SIG-M5 treated with dmso at 0.1 percent for 504 hours (cell line): ENCODE measurements around the gene TFG.
A peak's percentile ranks its signal among the peaks of the same experiment; 100 is the strongest.
"Not testable (repeated sequence)": the region's sequence is repeated elsewhere in the genome, so short reads cannot be mapped to it uniquely, and the experiment has no call there.

Source experiments
- DNase-seq: peaks from one replicate; lab custom pipeline; 2025; ENCODE audit not compliant: unreplicated experiment; lab: John Stamatoyannopoulos, UW

TFG gene

DNA sequence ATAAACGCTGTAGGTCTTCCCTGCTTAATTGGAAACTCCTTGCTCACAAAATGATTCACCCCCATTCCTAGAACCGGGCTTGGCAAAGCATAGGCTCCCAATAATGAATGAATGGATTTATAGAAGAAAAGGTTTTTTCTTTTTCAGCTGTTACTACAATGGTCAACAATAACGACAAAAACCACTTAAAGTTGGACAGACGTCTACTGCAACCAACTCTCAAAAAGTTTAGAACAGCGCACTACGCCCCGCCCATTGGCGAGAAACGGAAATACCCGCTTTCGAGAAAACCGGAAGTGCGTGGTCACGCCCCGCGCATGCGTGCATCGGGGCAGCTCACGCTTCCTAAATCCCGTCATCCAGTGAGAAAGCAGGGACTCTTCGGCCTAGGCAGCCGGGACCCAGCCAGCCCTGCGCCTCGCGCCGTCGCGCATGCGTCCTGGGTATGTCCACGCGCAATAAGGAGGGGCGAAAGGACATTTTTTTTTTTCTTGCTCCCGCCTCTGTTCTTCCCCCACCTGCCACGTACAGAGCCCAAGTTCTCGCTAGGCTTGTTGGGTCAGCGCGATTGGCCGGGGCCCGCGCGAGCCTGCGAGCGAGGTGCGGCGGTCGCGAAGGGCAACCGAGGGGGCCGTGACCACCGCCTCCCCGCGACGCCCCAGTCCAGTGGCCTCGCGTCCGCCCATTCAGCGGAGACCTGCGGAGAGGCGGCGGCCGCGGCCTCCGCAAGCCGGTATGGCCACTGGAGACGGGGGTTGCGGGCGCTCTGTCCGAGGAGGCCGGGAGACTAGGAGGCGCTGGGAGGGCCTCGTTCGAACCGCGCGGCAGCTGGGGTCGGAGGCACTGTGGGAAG lies at the start of gene TFG:
Gene TFG, plus strand, starts transcription at position 506 of the 853 bp plus-strand sequence. CDS start 4,192 bp downstream, outside the sequence.
- peak; percentile 97 for DNase-seq

DNA sequence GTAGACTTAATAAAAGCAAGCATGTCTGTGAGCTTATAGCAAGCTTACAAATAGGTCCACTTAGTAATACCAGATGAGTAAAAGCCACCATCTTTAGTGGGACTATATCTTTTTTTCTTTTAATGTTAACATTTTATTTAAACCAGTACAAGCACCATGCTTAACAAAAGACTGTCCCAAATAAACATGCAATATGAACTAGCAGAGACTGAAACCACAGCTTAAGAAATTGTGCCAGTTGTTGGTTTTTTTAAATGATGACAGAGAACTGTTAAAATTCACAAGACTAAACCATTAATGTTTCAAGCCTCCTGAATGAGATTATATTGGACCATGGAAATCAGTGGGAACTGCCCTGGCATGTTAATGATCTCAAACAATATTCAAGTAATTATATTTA lies 48.0 kb upstream of the TFG start:
- DNase-seq, result not testable (repeated sequence)

DNA sequence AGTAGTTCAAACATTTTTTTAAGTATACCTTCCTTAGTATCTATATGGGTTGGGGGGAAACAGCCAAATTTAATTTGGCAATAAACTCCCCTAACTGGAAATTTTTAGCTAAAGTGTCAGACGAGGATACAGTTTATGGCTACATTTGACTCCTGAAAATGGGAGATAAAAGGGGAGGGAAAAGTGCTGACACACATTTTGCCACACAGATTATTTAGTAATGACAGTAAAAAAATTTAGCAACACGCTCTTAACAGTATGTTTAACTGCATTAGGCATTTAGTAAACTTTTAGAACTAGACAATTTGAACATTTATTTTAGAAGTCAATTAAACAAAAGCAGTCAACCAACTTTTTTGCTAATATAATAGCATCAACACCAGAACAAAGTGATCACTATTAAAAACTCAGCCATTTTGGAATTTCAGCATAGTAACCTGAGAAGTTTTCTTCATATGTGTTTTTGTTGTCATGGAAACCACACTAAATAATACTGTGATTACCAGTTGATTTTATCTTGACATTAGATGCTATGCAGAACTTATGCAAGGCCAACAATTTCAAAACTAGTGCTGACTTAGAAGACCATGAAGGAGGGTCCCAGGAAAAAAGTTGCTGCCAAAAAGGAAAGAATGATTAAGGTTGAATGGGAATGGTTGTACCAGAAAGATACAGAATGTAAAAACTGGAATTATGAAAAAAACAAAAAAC lies 47.0 kb upstream of the TFG start:
- no peak for DNase-seq

DNA sequence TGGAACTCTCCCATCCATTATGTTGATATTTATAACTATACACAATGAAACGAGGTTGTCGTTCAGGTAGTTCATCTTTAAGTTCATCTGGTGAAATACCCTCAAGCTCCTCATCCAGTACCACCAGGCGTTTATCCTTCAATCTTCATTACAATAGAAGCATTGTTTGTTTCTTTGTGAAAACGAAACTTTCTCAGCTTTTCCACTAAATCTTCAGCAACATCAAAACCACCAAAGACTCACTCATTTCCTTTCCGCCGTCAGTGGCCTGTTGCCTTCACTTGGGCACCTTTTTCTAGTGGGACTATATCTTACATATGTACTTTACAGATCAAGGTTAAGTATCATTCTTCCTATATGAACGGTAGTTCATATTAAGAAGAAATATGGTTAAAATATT lies 44.1 kb upstream of the TFG start:
- no peak for DNase-seq

DNA sequence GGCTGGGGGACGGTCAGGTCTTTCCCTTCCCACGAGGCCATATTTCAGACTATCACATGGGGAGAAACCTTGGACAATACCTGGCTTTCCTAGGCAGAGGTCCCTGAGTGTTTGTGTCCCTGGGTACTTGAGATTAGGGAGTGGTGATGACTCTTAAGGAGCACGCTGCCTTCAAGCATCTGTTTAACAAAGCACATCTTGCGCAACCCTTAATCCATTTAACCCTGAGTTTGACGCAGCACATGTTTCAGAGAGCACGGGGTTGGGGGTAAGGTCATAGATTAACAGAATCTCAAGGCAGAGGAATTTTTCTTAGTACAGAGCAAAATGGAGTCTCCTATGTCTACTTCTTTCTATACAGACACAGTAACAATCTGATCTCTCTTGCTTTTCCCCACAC lies 42.6 kb upstream of the TFG start:
- DNase-seq, result not testable (repeated sequence)

DNA sequence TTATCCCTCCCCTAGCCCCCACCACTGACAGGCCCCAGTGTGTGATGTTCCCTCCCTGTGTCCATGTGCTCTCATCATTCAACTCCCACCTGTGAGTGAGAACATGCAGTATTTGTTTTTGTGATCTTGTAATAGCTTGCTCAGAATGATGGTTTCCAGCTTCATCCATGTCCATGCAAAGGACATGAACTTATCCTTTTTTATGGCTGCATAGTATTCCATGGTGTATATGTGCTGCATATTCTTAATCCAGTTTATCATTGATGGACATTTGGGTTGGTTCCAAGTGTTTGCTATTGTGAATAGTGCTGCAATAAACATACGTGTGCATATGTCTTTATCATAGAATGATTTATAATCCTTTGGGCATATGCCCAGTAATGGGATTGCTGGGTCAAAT lies 42.0 kb upstream of the TFG start:
- not testable (repeated sequence) for DNase-seq

DNA sequence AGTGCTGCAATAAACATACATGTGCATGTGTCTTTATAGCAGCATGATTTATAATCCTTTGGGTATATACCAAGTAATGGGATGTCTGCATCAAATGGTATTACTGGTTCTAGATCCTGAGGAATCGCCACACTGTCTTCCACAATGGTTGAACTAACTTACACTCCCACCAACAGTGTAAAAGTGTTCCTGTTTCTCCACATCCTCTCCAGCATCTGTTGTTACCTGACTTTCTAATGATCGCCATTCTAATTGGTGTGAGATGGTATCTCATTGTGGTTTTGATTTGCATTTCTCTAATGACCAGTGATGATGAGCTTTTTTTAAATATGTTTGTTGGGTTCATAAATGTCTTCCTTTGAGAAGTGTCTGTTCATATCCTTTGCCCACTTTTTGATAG lies 38.3 kb upstream of the TFG start:
- not testable (repeated sequence) for DNase-seq

DNA sequence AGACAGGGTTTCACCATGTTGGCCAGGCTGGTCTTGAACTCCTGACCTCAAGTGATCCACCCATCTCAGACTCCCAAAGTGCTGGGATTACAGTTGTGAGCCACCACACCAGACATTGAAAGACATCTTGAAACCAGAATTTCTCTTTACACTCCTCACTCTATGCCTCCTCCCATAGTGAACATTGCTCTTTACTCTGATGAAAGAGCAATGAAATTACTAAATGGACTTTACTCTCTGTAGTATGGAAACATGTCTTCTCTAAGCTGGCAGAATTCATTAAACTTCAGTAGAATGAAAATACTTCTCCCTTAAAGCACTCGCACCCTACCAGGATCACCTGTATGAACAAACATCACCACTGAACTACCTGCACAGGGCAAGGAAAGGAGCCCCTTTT lies 27.8 kb upstream of the TFG start:
- no peak for DNase-seq

DNA sequence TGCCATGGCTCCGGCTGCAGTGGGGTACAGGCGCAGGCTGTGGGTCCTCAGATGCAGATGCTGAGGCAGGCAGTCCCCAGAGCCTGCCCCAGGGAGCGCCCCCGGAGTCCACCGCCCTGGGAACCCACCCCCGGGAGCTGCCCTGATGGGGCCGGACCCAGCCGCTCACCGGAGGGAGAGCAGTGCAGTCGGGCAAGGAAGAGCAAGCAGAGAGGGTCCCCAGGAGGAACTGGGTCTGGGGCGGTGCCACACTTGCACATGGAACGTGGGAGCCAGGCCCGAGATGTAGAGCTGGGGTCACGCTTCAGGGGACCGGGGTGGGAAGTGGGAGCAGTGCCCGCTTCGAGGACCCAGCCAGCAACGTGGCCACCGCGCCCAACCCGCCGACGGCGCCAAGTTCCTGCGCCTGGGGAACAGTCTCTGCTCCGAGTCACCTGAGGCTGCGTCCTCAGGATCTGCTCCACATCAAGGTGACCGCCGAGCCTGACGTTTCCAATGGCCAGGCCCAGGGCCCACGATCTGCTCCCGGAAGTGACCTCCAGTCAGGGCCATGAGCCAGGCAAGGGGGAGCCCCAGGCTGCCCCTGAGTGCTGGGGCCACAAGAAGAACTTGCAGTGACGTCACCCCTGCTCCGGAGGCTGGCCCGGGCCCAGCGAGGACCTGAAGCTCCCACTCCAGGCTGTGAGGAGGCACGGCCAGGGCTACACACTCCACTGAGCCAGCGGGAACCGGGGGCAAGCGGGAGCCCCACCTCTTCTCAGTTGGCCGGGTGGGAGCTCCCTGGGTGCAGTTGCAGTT lies 27.0 kb upstream of the TFG start:
- no peak for DNase-seq

DNA sequence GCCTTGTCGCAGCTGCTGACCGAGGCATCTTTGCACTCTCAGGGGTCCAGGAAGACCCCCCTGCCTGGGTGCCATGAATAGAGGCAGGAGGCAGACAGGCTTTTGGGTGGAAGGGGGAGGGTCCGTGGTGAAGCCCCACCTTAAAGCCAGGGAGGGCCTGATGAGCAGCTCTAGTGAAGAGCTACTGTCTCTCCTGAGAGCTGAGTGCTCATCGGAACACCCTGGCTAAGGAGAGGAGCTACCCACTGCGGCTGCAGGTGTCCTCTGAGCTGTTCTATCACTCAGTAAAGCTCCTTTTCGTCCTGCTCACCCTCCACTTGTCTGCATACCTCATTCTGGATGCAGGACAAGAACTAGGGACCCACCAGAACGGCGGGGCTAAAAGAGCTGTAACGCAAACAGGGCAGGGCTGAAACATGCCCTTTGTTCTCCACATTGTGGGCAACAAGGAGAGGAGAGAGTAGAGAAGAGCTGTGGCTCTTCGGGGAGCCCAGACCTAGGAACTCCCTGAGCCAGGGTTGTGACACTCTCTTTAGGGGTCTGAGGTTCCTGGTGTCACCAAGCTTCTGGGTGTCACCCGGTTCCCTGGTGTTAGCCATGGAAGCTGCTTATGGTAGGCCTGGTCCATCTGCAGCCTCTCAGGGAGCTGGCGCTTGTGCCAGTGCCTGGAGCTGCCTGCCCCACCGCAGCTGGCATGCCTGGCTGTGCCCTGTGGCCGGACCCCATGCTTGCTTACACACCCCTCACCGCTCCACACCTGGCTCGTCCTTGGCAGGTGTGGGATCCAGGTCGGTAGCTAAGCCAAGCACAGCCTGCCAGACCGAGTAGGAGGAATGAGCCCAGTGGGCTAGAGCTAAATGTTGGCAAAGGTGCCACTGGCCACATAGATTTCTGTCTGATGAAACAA lies 26.2 kb upstream of the TFG start:
- DNase-seq, result no peak

DNA sequence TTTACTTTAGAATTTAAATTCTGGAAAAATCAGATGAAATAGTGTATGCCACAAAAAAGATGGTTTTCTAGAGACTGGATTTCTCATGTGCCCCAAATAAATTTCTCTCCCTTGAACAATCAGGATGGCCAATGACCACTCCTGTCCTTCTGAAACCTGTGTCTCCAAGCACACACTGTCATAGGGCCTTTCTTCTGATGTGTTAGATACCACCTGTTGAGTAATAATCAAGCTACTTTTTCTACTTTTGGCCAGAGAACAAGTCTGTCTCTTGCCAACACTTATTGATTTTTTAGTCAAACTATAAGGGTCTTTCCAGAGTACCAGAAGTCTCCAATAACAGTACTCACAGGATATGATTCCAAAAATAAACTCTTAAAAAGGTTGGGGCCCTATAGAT lies 16.1 kb upstream of the TFG start:
- no peak for DNase-seq

DNA sequence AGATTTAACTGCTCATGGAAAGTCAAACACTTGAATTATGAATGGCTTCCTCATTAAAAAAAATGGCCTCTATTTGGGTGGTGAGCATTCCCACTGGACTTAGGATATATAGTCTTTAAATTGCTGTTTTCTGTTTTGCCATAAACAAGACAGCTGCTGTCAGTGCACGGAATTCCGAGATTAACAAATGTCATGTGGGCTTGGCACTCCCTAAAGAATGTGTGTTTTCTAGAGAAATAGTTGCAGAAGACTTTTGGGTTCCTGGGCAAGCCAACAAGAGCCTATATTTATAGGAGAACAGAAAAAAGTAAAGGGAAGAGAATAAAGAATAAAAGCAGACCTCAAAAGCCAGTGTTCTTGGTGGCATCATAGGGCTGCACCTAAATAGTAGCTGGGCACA lies 13.6 kb upstream of the TFG start:
- DNase-seq, result no peak

DNA sequence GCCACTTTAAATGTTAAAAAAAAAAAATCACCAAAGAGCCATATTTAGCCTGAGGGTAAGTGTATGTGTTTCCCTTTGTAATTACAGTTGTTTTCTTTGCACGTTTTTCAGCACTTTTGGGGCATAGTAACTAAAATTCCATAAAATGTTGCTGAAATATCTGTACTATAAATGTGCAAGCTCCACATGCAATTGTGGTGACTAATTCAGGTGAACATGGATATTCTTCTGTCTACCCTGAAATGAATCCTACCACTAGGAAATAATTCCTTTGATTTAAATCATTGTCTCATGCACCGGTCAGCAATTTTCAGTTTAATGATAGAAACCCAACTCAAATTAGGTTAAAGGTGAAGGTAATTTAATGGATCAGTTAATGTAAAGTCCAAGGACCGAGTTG lies 13.1 kb upstream of the TFG start:
- DNase-seq, result no peak

DNA sequence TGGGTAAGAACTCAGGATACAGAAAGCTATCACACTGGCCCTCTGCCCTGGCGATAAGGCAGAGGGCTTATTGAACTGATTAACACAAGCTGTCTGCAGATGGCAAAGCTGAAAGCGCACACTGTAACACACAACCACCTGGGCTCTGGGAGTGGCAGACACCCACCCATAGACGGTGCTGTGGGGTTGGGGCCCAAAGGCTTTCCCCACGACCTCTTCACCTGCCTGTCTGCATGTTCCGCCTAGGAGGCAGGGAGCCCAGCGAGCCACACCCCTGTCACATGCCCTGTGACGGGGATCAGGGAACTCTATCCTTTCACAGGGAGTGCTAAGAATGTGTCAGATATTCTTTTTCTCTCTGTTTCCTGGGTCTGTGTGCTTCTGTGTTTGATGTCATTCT lies 12.1 kb upstream of the TFG start:
- DNase-seq, result no peak

DNA sequence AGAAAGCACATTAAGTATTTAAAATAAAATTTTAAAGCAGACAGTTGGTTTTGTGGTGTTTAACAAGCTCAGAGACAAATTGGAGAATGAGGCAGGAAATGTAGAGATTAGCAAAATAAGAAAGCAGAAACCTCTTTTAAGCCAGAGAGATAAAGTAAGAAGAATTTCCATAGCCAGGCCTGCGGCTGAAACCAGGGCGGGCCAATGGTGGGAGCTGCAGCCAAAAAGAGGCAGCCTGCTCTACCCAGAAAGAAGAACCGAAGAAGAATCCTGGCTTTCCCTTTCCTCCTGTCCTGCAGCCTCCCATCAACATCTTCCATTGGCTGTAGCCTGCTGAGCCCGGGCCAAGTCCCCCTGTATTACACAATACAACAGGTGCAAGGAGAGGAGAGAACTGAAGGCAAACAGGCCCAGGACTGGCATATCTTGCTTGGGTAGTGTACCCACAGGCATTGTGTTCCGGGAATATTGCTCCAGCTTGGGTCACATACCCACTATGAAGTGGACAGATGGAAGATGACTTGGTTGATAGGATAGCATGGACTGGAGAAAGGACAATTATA lies 11.5 kb upstream of the TFG start:
- no peak for DNase-seq

DNA sequence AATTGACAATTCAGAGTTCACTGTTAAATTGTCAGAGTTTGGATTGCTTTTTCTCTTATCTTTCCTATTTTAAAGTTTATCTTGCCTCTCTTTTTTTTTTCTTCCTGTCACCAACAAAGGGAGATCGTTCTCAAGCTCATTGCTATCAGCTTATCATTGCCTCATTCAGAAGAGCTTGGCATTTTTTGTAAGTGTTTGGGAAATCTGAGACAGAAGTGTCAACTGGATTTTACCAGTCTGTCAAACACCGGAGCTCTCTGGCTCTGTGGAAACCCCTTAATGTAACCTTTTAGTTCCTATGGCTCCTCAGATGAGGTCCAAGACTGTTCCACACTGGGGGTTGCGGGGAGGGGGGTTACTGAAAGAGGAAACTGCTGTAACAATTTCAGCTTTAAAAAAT lies 10.6 kb upstream of the TFG start:
- DNase-seq, result no peak

DNA sequence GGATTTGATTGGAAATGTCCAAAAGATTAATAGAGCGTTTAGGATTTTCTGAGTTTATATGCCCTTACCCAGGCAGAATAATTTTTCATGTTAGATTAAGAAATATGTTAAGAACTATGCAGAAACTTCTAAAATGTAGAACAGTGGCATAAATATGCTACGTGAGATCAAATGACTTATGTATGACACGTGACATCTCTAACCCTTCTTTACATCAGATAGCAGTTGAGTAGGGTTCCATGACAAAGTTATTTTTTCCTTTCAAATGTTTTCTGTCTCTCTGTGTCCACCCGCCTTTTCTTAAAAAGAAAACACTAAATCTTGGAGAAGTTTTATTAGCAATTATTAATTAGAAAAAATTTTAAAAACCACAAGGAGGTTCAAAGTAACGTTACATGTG lies 8.6 kb upstream of the TFG start:
- DNase-seq, result no peak

DNA sequence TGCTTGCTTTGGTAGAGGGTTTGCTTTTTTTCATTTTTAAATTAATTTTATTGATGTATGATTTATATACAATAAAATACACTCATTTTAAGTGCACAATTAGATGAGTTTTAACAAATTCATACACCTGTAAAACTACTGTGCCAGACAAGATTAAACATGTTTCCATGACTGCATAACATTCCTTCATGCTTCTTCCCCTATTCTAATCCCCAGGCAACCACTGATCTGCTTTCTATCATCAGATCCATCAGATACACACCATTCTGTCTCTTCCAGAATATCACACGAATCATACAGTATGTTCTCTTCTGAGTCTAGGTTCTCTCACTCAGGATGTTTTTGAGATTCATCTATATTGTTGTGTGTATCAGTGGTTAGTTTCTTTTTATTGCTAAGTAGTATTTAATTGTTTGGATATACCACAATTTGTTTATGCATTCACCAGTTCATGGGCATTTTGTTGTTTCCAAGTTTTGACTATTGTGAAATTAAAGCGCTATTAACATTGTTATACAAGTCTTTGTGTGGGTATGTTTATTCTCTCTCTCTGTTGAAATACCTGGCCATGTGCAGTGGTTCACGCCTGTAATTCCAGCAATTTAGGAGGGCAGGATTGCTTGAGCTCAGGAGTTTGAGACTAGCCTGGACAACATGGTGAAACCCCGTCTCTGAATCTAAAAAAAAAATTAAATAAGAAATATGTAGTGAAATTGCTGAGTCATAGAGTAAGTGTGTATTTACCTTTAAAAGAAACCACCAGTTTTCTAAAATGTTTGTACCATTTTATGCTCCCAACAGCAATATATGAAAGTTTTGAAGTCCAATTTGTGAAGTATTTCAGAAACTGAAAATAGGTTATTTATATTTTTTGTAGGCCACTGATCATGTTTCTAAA lies 7.0 kb upstream of the TFG start:
- no peak for DNase-seq

DNA sequence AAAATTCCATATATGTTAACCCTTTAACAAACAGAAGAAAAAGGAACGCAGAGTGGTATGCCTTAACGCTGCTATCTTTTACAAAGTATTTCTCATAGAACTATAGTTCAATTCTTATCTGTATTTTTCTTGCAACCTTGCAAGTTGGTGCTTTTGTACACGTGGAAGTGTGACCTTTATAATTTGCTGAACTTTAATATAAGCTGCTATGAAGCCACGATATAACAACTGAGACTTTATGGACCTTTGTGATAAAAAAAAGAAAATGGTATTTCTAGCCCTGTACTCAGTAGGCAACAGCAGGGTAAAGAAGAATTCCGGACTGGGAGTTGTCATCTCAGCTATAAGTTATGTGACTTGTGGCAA lies 6.3 kb upstream of the TFG start:
- no peak for DNase-seq
